ENCODE data around the gene ANGPT4.

ANGPT4 gene

DNA sequence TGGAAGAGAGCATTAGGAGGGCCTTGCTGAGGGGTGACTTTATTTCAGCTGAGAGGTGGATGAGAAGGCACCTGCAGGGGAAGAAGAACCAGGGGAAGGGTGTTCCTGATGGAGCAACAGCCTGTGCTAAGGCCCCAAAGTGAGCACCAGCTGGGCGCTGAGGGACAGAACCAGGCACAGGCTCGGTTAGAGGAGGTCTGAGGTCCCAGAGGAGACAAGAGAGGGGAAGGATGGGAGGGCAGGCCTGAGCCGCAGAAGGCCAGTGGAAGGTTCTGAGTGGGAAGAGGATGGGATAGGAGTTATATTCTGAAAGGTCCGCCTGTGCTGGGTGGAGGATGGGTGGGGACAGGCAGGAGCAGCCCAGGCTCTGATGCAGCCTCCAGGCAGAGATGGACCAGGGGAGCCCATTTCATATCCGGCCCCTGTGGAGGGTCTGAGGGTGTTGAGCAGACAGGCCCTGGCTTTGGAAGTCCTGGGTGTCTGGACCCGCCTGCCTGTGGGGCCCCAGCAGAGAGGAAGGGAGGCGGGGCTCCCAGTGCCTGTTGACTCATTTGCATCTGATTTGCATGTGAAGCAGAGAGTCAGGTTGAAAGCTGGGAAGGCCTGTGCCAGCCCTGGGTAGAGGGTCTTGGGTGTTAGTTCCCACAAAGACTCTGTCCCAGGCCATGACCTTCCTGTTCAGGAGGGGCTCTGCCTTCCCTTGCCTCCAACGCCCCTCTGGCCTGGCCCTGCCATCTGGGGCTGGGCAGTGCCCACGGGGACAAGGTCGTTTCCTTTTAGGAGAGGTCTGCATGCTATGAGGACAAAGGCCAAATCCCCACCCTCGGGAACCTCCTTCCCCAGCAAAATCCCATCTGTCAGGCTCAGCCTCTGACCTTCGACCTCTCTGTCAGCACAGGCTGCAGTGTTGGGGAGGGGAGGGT, 93.2 kb downstream of the ANGPT4 start:
- no peak for DNase-seq

DNA sequence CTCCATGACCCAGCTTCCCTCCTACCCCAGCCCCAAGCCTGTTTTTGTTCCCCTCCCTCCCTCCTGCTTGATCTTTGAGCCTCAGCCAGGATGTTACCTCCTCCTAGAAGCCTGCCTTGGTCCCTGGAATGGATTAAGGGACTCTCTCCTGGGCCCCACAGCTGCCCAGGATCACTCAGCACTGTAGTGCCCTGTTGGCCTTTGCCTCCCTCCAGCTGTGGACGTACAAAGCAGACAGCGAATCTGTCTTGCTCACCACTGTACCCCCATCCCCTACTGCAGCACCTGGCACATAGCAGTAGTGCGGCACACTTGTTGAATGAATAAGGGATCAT, 94.4 kb downstream of the ANGPT4 start:
- no peak for DNase-seq

DNA sequence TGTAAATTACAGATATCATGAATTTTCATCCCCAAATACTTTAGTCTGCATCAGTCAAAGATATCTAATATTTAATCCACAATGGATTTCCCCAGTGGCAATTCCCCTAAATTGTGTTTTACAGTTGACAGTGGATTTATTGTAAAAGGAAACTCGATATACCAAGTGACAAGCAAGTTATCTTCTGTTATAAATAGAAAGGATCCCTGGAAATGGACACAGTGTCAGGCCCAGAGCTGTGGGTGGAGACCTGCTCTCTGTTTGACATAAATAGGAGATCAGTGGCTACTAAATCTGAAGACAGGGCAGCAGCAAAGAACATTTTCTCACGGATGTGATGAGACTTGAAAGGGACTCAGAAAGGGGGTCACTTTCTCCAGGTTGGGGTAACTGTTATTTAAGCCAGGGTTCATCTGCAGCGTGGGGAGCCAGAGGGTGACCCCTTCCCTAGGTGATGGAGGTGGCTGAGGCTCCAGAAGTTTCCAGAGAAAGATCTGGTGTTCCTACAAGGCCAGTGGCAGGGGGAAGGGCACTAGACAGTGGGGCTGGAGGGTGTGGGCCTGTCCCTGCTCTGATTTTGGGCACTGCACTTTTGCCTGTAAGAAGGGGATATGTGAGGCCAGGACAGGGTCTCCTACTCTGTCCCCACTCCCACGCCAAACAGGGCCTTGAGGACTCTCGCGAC, 94.9 kb downstream of the ANGPT4 start:
- no peak for DNase-seq

DNA sequence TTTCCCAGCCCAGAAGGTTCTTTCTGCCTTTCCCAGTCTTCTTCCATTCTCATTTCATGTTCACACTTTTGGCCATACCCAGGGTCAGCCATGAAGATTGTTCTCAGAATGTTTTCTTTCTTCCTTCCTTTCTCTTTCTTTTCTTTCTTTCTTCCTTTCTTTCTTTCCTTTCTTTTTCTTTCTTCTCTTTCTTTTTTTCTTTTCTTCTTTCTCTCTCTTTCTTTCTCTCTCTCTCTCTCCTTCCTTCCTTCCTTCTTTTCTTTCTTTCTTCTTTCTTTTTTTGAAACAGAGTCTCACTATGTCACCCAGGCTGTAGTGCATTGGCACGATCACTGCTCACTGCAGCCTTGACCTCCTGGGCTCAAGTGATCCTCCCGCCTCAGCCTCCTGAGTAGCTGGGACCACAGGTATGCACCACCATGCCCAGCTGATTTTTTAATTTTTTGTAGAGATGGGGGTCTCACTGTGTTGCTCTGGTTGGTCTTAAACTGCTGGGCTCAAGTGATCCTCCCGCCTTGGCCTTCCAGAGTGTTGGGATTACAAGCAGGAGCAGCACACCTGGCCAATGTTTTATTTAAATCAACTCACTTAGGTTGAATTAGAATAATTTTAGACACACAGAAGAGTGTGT, 95.7 kb downstream of the ANGPT4 start:
- no peak for DNase-seq
